NCI-H2107 treated with DMSO at 0.1 percent for 48 hours (cell line): ENCODE data around the gene ZBTB11.
"Not testable (repeated sequence)": the region's sequence is repeated elsewhere in the genome, so short reads cannot be mapped to it uniquely, and the experiment has no call there.

Experiments used
- DNase-seq: peaks from one replicate; lab custom pipeline; 2025; ENCODE audit not compliant: unreplicated experiment; lab: John Stamatoyannopoulos, UW

Gene ZBTB11, protein sequence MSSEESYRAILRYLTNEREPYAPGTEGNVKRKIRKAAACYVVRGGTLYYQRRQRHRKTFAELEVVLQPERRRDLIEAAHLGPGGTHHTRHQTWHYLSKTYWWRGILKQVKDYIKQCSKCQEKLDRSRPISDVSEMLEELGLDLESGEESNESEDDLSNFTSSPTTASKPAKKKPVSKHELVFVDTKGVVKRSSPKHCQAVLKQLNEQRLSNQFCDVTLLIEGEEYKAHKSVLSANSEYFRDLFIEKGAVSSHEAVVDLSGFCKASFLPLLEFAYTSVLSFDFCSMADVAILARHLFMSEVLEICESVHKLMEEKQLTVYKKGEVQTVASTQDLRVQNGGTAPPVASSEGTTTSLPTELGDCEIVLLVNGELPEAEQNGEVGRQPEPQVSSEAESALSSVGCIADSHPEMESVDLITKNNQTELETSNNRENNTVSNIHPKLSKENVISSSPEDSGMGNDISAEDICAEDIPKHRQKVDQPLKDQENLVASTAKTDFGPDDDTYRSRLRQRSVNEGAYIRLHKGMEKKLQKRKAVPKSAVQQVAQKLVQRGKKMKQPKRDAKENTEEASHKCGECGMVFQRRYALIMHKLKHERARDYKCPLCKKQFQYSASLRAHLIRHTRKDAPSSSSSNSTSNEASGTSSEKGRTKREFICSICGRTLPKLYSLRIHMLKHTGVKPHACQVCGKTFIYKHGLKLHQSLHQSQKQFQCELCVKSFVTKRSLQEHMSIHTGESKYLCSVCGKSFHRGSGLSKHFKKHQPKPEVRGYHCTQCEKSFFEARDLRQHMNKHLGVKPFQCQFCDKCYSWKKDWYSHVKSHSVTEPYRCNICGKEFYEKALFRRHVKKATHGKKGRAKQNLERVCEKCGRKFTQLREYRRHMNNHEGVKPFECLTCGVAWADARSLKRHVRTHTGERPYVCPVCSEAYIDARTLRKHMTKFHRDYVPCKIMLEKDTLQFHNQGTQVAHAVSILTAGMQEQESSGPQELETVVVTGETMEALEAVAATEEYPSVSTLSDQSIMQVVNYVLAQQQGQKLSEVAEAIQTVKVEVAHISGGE

DNA sequence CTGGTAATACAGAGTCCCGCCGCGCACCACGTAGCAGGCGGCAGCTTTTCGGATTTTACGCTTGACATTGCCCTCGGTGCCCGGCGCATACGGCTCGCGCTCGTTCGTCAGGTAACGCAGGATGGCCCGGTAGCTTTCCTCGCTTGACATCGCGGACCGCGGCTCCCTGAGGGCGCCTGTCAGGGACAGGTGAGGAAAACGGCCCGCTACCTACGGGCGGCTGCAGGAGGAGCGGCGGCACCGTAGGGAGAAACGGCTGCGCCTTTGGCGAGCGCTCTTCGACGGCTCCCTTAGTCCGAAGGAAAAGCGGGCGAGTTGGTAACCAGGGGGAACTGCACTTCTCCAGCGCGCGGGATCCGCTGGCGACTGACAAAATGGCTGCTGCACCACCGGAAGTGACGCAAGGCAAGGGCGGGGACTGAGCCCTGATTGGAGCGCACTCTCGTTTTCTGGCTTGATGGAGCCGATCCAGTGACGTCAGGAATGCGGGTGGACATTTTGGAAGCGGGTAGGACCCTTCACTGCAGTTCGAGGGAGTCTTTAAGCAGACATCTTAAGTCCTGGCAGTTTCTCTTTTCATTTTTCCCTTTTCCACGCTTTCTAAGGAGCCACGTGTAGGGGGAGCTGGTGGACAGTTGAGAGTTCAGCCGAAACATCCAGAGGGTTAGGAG lies at the start of gene ZBTB11:
Gene ZBTB11 (minus strand): TSS at position 368 of the 671 bp plus-strand sequence. CDS start 218 bp downstream, at position 150.
- no peak for DNase-seq

DNA sequence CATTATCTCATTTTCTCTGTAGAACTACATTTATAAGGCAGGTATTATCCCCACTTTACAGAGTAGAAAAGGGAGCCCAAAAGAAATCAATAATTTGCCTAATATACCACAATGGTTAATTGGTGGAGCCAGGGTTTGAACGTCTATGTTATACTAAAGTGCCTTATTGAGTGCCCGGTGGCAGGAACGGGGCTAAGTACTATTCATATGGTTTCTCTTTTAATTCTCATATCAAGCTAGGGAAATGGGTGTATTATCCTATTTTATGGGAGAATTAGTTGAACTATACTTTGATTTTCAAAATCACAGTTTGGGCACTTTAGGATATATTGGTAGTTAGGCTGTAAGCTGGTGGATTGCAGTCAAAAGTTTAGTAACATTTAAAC lies 49.0 kb upstream of the ZBTB11 start:
- peak; percentile 6 for DNase-seq

DNA sequence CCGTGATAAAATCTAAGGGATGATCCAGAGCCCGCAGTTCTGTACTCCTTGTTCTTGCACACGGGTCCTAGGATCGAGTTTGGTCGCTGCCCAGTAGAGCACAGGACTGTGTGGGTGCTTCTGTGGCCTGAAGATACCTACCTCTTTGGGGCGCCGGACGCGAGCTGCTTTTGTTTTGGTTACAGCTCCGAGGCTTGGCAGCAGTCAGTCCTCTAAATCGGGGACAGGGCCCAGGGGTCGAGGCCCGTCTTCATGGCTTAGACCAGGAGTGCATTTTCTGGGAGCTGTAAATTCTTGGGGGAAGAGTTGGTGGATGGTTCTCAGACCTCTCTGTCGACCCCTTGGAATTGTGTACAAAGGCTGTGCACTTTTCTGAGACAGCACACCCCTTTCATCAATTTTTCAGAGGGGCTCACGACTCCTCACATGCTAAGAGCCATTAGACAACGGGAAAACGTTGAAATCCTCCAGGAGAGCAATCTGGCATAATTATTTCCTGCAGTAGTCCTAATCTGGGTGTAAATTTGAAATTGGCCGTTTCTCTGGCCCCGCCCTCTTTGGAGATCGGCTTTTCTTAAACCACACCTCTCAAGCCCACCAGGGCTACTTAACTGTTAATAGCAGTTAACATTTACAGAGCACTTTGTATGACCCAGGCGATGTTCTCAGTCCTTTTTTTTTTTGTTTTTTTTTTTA lies 48.4 kb upstream of the ZBTB11 start:
- DNase-seq: peak; percentile 35

DNA sequence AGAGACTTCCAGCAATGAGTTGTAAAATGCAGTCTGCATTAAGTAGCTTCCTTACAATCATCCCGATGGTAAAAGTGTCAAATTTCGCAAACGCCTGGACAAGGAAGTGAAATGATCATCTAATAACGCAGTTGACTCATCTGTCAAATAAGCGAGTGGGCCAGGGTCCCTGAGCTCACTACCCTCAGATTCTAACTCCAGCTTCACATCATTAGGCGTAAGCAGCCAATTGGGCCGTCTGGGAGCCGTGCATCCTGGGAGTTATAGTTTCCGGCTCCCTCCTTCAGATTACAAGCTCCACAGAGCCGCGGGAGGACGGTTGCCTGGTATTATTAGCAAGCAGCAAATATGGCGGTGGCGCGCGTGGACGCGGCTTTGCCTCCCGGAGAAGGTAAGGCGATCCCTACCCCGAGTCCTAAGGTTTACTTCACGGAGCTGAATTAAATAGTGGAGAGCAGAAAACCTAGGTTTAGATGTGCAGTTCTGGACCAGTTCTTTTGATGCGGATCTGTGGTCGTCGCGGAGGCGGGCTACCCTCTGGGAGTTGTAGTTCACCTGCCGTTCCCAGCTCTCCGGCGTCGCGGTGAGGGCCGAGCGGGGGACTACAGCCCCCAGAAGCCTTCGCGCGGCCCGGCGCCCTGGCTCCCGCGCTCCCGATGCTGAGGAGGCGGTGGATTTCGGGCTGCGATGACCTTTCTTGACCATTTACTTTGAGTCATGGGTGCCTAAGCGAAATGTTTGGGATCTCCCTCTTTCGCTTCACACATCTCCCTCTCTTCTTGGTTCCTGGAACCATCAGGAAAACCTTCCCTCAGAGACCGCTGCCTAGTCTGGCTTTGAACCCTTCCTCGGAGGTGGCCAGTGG lies 47.6 kb upstream of the ZBTB11 start, which contains the start of gene CEP97:
Gene CEP97 (plus strand): TSS at position 286 of the 865 bp plus-strand sequence. CDS start 63 bp downstream, at position 349.
- peak; percentile 98 for DNase-seq

DNA sequence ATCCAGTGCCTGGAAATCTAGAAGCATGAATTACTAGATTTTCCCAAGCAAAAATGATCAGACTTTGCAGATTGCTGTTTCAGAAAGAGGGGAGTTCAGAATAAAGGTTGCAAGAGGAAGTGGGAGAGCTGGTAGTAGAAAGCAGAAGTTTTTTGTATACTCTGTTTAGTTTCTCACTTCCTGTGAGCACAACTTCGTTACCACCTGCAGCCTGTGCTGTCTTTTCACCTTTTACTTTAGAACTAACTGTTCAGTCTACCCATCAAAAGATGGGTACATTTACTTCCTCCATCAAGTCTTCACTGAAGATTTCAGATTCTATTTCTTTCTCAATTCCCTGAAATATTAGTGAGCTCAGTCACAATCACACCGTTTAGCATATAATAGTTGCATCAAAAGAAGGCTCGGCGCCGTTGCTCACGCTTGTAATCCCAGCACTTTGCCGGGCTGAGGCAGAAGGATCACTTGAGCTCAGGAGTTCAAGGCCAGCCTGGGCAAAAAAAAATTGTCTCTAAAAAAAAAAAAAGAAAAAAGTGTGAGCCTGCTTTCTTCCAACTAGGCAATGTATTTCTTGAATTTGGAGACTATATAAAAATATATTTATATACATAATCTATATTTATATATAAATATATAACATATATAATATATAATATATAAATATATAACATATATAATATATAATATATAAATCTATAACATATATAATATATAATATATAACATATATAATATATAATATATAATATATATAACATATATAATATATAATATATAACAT lies 45.7 kb upstream of the ZBTB11 start:
- no peak for DNase-seq

DNA sequence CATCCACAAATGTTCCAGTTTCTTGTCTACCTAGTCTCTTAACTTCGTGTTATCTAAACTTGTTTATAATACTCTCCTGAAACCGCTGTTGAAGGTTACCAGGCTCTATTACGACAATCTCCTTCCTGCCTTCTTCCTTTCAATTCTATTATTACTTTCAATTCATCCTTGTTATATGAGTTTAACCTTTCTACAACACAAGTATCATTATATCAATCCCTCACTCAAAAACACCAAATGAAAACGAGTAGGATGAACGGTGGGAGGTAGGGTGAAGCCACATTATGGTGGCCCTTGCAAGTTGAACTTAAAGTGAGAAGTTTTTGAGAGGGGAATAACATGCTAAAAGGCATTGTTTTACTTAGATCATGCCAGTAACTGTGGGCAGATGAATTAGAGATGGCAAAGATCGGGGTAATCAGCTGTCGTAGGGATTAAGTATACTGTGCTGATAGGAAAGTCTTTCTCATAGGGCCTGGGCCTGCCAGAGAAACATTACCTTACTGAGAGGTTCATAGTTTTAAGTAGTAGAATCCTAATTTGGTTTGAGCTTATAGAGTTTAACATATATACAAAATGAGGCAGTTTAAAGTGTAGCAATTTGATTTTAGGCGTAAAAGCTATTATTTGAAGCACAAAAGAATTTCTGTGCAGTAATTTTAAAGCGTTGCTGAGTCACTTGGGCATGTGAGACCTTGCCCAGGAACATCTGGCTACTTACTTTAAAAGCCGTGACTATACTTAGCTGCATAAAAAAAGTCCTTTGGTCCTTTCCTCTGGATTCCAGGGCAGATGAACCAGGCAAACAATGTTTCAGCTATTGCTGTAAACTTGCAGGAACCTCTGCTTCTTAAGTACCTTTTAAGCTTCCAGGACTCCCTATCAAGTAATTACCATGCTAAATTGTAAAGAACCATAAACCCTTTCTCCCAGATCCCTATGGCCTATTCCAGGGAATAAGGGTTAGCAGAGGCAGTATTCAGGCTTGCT lies 44.2 kb upstream of the ZBTB11 start:
- DNase-seq: no peak

DNA sequence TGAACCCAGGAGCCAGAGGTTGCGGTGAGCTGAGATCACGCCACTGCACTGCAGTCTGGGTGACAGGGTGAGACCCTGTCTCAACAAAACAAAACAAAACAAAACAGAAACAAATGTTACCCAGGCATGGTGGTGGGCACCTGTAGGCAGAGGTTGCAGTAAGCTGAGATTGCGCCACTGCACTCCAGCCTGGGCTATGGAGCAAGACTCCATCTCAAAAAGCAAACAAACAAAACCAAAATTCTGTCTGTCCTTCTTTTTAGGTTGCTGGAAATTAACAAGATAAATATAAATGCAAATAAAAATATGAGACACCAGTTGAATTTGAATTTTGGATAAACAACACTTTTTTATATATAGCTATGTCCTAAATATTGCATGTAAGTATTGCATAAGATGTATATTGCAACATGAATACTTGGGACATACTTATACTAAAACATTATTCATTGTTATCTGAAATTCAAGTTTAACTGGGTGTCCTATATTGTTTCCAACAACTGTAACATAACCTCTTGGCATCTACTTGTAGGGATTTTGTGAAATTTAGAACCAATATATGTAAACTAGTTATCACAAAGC lies 42.8 kb upstream of the ZBTB11 start:
- no peak for DNase-seq

DNA sequence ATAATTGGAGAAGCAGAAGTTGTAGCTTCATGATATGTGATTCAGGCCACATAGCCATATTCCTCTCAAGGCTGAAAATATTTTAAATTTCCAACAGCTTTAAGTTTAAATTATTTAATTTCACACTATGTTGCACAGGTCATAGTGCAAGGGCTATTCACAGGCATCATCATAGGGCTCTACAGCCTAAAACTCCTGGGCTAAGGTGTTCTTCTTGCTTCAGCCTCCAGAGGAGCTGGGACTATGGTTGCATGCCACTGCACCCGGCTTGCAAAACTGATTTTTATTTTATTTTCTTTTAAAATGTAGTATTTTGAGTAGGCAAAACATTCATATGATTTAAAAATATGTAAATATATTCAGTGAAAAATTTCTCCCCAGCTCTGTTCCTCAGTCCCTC lies 41.5 kb upstream of the ZBTB11 start:
- DNase-seq: no peak

DNA sequence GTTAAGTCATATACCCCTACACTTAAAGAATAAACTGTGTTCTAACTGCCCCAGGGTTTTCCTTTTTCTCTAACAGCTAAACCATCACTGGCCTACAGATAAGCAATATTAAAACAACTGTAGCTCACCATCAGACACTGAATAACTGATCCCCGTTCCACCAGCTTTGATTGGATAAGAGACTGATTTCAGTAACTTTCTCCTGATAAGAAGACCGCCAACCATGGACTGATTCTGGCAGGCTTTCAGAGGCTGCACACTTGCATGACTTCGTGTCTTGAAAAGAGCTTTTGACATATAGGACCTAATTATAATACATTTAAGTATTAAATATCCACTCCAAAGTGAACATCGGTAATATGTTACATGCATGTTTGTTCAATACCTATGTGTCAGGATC lies 32.2 kb upstream of the ZBTB11 start:
- DNase-seq: no peak

DNA sequence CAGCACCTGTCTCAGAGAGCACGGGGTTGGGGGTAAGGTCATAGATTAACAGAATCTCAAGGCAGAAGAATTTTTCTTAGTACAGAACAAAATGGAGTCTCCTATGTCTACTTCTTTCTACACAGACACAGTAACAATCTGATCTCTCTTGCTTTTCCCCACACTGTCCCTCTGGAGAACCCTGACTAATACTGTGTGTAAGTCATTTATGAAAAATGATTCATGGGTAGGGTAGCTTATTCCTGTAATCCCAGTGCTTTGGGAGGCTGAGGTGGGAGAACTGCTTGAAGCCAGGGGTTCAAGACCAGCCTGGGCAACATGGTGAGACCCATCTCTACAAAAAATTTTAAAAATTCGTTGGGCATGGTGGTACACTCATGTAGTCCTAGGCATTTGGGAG lies 27.7 kb upstream of the ZBTB11 start:
- not testable (repeated sequence) for DNase-seq

DNA sequence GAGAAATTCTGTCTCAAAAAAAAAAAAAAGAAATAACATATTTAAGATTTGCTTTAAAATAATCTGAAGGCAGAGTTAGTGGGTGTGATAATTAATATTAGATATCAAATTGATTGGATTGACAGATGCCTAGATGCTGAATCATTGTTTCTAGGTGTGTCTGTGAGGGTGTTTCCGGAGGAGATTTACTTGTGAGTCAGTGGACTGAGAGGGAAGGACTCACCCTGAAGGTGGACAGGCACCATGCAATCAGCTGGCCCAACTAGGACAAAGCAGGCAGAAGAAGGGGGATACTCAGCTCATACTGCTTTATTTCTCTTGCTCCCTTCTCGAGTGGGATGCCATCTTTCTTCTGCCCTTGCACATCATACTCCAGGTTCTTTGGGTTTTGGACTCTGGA lies 26.2 kb upstream of the ZBTB11 start:
- DNase-seq: no peak

DNA sequence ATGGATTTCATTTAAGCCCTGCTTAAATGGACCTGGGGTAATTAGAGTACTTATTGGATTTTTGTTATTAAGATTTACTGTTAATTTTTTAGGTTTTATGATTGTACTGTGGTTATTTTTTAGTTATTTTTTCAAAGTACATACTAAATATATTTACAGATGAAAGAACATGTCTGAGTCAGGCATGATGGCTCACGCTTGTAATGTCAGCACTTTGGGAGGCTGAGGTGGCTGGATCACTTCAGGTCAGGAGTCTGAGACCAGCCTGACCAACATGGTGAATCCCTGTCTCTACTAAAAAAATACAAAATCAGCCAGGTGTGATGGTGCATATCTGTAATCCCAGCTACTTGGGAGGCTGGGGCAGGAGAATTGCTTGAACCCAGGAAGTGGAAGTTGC lies 25.8 kb upstream of the ZBTB11 start:
- DNase-seq: no peak

DNA sequence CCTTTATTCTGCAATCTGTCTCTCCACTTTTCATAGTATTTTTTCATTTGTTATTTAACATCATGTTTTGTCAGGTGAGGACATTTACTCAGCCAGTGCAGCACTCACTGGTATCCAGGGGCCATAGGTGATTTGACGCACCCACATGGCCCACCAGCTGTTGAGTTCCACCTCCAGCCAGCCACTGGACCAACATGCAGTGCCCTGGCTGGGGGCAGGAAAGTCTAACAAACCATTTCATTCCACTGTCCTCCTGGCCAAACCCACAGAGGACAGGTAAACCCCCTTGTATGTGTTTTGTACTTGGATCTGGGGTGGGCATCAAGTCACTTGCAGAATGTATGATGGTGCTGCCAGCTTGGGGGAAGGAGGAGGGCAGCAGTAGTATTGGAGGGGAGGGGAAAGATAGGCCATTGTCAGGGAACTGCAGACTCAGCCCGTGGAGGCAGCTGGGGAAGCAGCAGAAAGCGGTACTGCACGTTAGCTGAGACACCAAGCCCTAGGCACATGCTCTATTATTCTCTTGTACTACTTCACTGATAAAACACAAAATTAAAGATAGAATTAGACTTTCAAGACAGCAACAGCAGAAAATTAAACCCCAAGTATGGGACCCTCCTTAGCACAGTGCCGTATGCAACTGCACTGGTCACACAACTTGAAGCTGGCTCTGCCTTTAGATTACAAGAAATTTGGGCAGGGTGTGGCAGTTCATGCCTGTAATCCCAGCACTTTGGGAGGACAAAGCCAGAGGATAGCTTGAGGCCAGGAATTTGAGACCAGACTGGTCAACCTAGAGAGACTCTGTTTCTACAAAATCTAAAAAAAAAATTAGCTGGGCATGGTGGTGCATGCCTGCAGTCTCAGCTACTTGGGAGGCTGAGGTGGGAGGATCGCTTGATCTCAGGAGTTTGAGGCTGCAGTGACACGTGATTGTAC lies 25.0 kb upstream of the ZBTB11 start:
- no peak for DNase-seq

DNA sequence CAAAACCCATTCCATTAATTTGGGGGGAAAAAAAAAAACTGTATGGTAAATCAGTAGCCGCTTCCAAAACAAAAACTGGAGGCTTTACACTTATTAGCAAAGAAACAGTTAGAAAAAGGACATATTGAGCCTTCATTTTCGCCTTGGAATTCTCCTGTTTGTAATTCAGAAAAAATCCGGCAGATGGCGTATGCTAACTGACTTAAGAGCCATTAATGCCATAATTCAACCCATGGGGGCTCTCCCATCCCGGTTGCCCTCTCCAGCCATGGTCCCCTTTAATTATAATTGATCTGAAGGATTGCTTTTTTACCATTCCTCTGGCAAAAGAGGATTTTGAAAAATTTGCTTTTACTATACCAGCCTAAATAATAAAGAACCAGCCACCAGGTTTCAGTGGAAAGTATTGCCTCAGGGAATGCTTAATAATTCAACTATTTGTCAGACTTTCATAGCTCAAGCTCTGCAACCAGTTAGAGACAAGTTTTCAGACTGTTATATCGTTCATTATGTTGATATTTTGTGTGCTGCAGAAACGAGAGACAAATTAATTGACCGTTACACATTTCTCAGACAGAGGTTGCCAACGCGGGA lies 18.9 kb upstream of the ZBTB11 start:
- no peak for DNase-seq

DNA sequence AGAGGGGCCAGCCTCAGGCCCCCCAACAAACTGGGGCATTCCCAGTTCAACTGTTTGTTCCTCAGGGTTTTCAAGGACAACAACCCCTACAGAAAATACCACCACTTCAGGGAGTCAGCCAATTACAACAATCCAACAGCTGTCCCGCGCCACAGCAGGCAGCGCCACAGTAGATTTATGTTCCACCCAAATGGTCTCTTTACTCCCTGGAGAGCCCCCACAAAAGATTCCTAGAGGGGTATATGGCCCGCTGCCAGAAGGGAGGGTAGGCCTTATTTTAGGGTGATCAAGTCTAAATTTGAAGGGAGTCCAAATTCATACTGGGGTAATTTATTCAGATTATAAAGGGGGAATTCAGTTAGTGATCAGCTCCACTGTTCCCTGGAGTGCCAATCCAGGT lies 17.9 kb upstream of the ZBTB11 start:
- not testable (repeated sequence) for DNase-seq

DNA sequence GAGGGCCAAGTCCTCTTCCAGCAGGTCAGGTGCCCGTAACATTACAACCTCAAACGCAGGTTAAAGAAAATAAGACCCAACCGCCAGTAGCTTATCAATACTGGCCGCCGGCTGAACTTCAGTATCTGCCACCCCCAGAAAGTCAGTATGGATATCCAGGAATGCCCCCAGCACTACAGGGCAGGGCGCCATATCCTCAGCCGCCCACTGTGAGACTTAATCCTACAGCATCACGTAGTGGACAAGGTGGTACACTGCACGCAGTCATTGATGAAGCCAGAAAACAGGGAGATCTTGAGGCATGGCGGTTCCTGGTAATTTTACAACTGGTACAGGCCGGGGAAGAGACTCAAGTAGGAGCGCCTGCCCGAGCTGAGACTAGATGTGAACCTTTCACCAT lies 16.6 kb upstream of the ZBTB11 start:
- DNase-seq: not testable (repeated sequence)
